Neural cell (in vitro differentiated cells): Measurements from ENCODE around the gene SDHD. TPM values are rescaled to one million over a fixed set of nuclear protein-coding genes. Genes with fewer than 3 reads are reported as not detected.

ENCODE experiments used
- H2AFZ ChIP-seq: fragments of 200-600, 300-800 bp; sonication (generic), shearing (Covaris generic); 2 replicates; pipeline ENCODE4 v1.6.0; 2014; ENCODE audit warnings: low read depth, mild to moderate bottlenecking, antibody characterized with exemption, low read length, moderate library complexity
- H3F3A ChIP-seq: fragments of 200-600 bp; shearing (Covaris generic); 2 replicates; pipeline ENCODE4 v1.6.1; 2016; ENCODE audit warnings: mild to moderate bottlenecking, moderate library complexity, mixed read lengths, antibody characterized with exemption, low read length; ENCODE audit not compliant: insufficient read depth, poor library complexity, severe bottlenecking
- H3K27ac ChIP-seq: fragments of 200-600, 300-800 bp; sonication (generic), shearing (Covaris generic); 2 replicates; pipeline ENCODE4 v1.5.1; 2014; ENCODE audit warnings: mild to moderate bottlenecking, low read length, moderate library complexity
- H3K27me3 ChIP-seq: fragments of 300-800, 200-600 bp; sonication (generic), shearing (Covaris generic); 2 replicates; pipeline ENCODE4 v1.6.0; 2014; ENCODE audit warnings: mild to moderate bottlenecking, low read depth, low read length, moderate library complexity; ENCODE audit not compliant: insufficient read depth
- H3K36me3 ChIP-seq: fragments of 300-800, 200-600 bp; sonication (generic), shearing (Covaris generic); 2 replicates; pipeline ENCODE4 v1.5.1; 2014; ENCODE audit warnings: mild to moderate bottlenecking, antibody characterized with exemption, low read length, moderate library complexity; ENCODE audit not compliant: insufficient read depth
- H3K4me2 ChIP-seq: fragments of 300-800, 200-600 bp; sonication (generic), shearing (Covaris generic); 2 replicates; pipeline ENCODE4 v1.6.0; 2014; ENCODE audit warnings: mild to moderate bottlenecking, low read length
- H3K4me3 ChIP-seq: fragments of 300-800, 200-600 bp; sonication (generic), shearing (Covaris generic); 2 replicates; pipeline ENCODE4 v1.5.1; 2014; ENCODE audit warnings: mild to moderate bottlenecking, low read length, moderate library complexity
- H3K79me2 ChIP-seq: fragments of 200-600 bp; shearing (Covaris generic); replicated peaks from 2 replicates; pipeline ENCODE4 v1.6.0; 2014; ENCODE audit warnings: mild to moderate bottlenecking, low read length, moderate library complexity; ENCODE audit not compliant: insufficient read depth
- H3K9ac ChIP-seq: fragments of 300-800, 200-600 bp; sonication (generic), shearing (Covaris generic); 2 replicates; pipeline ENCODE4 v1.6.1; 2016; ENCODE audit warnings: mild to moderate bottlenecking, low read length, mixed read lengths
- H3K9me2 ChIP-seq: fragments of 200-600 bp; shearing (Covaris generic); 2 replicates; pipeline ENCODE4 v1.6.1; 2016; ENCODE audit warnings: mild to moderate bottlenecking, low read length, mixed read lengths; ENCODE audit not compliant: insufficient read depth
- H3K9me3 ChIP-seq: fragments of 200-600, 300-800 bp; sonication (generic), shearing (Covaris generic); 2 replicates; pipeline ENCODE4 v1.6.1; 2016; ENCODE audit warnings: mild to moderate bottlenecking, mixed run types, low read length, moderate library complexity, mixed read lengths
- H4K20me1 ChIP-seq: fragments of 200-600 bp; shearing (Covaris generic); 2 replicates; pipeline ENCODE4 v1.6.1; 2016; ENCODE audit warnings: mild to moderate bottlenecking, mixed run types; ENCODE audit not compliant: insufficient read depth
- CTCF ChIP-seq: fragments of 450-650 bp; IDR thresholded peaks from 2 replicates; pipeline ENCODE4 v1.5.1; 2014; ENCODE audit warnings: antibody characterized with exemption, mild to moderate bottlenecking, moderate library complexity; ENCODE audit not compliant: poor library complexity, severe bottlenecking
- EP300 ChIP-seq: fragments of 450-650 bp; conservative IDR thresholded peaks from 2 replicates; pipeline ENCODE4 v1.6.1; 2014; ENCODE audit warnings: antibody characterized with exemption, mild to moderate bottlenecking, moderate library complexity; ENCODE audit not compliant: poor library complexity, severe bottlenecking
- EZH2 ChIP-seq: fragments of 200-600, 300-800 bp; shearing (Covaris generic), sonication (generic); IDR thresholded peaks from 2 replicates; pipeline ENCODE4 v1.6.1; 2014; ENCODE audit warnings: antibody characterized with exemption, low read length, borderline replicate concordance, mild to moderate bottlenecking; ENCODE audit not compliant: insufficient read depth, poor library complexity, severe bottlenecking
- MXI1 ChIP-seq: fragments of 450-650 bp; conservative IDR thresholded peaks from 2 replicates; pipeline ENCODE4 v1.6.1; 2014; ENCODE audit warnings: antibody characterized with exemption, mild to moderate bottlenecking; ENCODE audit not compliant: poor library complexity, severe bottlenecking
- POLR2AphosphoS5 ChIP-seq: IDR thresholded peaks from 2 replicates; pipeline ENCODE4 v1.6.1; 2012
- RAD21 ChIP-seq: fragments of 450-650 bp; conservative IDR thresholded peaks from 2 replicates; pipeline ENCODE4 v1.6.1; 2014; ENCODE audit warnings: antibody characterized with exemption, mild to moderate bottlenecking, moderate library complexity
- SMC3 ChIP-seq: fragments of 450-650 bp; conservative IDR thresholded peaks from 2 replicates; pipeline ENCODE4 v1.6.1; 2014; ENCODE audit warnings: antibody characterized with exemption, mild to moderate bottlenecking, moderate library complexity; ENCODE audit not compliant: poor library complexity
- TAF1 ChIP-seq: IDR thresholded peaks from 2 replicates; pipeline ENCODE4 v1.6.1; 2012; ENCODE audit warnings: low read depth
- polyA plus RNA-seq: library from polyadenylated mRNA; depleted of rRNA; stranded (reverse); fragments of >200 nt; gene quantifications from 2 replicates; pipeline ENCODE4 v1.2.3, GENCODE V29; 2014
- TF ChIP-seq, protein P1 (sequence below): IDR thresholded peaks from 2 replicates; pipeline ENCODE4 v1.6.1; 2012; ENCODE audit warnings: borderline replicate concordance

The SDHD gene
- polyA plus RNA-seq, 1 donor from 2014 or later = 34.7 TPM

GRCh38 chr11:112062923-112063322 is 23.8 kb upstream of the SDHD start:
- no peak overlapping the region for H3K4me3 ChIP-seq
- H2AFZ ChIP-seq = no peak overlapping the region
- H3K4me2 ChIP-seq = no peak overlapping the region
- H3K9me2 ChIP-seq = no peaks in the 10 kb centered on the region
- TF ChIP-seq, protein P1, sequence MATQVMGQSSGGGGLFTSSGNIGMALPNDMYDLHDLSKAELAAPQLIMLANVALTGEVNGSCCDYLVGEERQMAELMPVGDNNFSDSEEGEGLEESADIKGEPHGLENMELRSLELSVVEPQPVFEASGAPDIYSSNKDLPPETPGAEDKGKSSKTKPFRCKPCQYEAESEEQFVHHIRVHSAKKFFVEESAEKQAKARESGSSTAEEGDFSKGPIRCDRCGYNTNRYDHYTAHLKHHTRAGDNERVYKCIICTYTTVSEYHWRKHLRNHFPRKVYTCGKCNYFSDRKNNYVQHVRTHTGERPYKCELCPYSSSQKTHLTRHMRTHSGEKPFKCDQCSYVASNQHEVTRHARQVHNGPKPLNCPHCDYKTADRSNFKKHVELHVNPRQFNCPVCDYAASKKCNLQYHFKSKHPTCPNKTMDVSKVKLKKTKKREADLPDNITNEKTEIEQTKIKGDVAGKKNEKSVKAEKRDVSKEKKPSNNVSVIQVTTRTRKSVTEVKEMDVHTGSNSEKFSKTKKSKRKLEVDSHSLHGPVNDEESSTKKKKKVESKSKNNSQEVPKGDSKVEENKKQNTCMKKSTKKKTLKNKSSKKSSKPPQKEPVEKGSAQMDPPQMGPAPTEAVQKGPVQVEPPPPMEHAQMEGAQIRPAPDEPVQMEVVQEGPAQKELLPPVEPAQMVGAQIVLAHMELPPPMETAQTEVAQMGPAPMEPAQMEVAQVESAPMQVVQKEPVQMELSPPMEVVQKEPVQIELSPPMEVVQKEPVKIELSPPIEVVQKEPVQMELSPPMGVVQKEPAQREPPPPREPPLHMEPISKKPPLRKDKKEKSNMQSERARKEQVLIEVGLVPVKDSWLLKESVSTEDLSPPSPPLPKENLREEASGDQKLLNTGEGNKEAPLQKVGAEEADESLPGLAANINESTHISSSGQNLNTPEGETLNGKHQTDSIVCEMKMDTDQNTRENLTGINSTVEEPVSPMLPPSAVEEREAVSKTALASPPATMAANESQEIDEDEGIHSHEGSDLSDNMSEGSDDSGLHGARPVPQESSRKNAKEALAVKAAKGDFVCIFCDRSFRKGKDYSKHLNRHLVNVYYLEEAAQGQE = no peak
- TF ChIP-seq CTCF = no peak
- no peak for TF ChIP-seq MXI1
- TF ChIP-seq RAD21 = no peak
- no peak for TF ChIP-seq TAF1
- no peak for TF ChIP-seq EP300
- TF ChIP-seq SMC3 = no peak
- TF ChIP-seq POLR2AphosphoS5 = no peak
- TF ChIP-seq EZH2 = no peak
- H4K20me1 ChIP-seq = no peaks in the 10 kb centered on the region
- no peak overlapping the region for H3K27ac ChIP-seq
- no peaks in the 10 kb centered on the region for H3F3A ChIP-seq
- H3K36me3 ChIP-seq = no peaks in the 10 kb centered on the region
- no peak overlapping the region for H3K9ac ChIP-seq
- H3K27me3 ChIP-seq = no peaks in the 10 kb centered on the region
- no peaks in the 10 kb centered on the region for H3K9me3 ChIP-seq
- H3K79me2 ChIP-seq = no peaks in the 10 kb centered on the region

DNA sequence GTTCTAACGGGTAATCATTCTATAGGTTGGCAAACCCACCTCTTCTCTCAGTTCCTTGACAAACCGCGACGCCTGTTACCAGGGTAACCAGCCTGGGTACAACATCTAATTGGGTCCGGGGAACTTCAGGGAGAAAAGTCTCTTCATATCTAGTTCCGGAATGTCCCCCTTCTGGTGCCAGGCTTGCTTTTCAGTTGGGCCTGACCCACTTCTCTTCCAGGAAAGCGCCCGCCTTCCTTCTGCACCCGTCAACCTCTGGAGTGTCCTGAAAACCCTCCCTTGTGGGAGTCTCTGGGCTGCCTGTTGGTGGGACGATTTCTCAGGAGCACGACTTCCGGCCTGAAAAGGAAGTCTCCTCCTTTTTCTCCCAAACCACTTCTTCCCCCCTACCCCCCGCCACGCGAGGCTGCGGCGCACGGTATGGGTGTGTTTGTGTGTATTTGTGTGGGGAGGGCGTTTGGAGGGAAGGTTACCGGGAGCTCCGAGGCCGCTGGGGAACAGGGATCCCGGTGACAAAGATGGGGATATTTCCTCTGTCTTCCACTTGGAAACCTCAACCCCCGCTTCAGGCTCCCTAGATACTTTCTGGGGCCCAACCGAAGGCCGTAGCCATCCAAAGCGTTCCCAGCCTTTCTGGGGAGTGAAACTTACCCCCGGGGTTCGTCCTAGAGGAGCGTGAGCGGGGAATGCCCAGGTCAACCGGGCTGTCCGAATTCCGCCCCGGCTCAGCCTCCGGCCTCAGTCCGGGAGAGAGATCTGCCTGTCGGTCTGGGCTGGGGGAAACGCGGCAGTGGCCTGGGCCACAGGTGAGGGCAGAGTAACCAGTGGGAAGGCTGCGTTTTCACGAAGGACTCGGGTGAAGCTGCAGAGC is 12.5 kb upstream of the SDHD start, which contains the start of the genes NKAPD1 and PIH1D2:
Gene NKAPD1, plus strand, starts transcription at position 359 of the 871 bp plus-strand sequence. CDS start 1,276 bp downstream, outside the sequence.
Gene PIH1D2, minus strand, starts transcription at position 77 of the 871 bp plus-strand sequence. CDS start 843 bp downstream, outside the sequence.
- H3F3A ChIP-seq = no peaks in the 10 kb centered on the region
- TF ChIP-seq SMC3 (peak; percentile 26), CTCF (peak; percentile 48), MXI1 (peak; percentile 89), RAD21 (no peak), TAF1 (peak; percentile 67), POLR2AphosphoS5 (peak; percentile 57), EZH2 (no peak), EP300 (peak; percentile 53)
- TF ChIP-seq, protein P1 = peak; percentile 34
- H2AFZ ChIP-seq = peak within 1 kb of the TSS; percentile 67
- H3K9me2 ChIP-seq = no peaks in the 10 kb centered on the region
- H3K9me3 ChIP-seq = no peaks in the 10 kb centered on the region
- peak within 1 kb of the TSS; percentile 99 for H3K4me2 ChIP-seq
- peaks cover 21% of the 10 kb centered on the region for H3K79me2 ChIP-seq
- peak within 1 kb of the TSS; percentile 85 for H3K9ac ChIP-seq
- no peaks in the 10 kb centered on the region for H4K20me1 ChIP-seq
- H3K27me3 ChIP-seq = no peaks in the 10 kb centered on the region
- peak within 1 kb of the TSS; percentile 96 for H3K27ac ChIP-seq
- peak within 1 kb of the TSS; percentile 93 for H3K4me3 ChIP-seq
- peaks cover 7% of the 10 kb centered on the region for H3K36me3 ChIP-seq
